Measurements from ENCODE around the gene STEAP1. TPM values are rescaled to one million over a fixed set of nuclear protein-coding genes. Genes with fewer than 3 reads are reported as not detected.
"Not testable (repeated sequence)": the region's sequence is repeated elsewhere in the genome, so short reads cannot be mapped to it uniquely, and the experiment has no call there.

Gene STEAP1
- total and polyA plus RNA-seq, 9 donors, result 4.8 to 15.5 (median 10.5) TPM

GRCh38 chr7:90180649-90181048 is 26.4 kb downstream of the STEAP1 start:
- intact Hi-C loops (cut with DNase I), result no loop called here
- TF ChIP-seq CTCF (IDR thresholded peaks at IDR 0.05) (no peak), POLR2A (IDR thresholded peaks at IDR 0.05) (no peak), EP300 (IDR thresholded peaks at IDR 0.05) (no peak)

GRCh38 chr7:90181485-90181884 is 27.2 kb downstream of the STEAP1 start:
- intact Hi-C loops (cut with DNase I), result no loop called here
- H3K36me3 ChIP-seq, result no peaks in the 10 kb centered on the region
- no peak for DNase-seq

More at GRCh38 chr7:90180649-90181048, 26.4 kb downstream of the STEAP1 start:
- Histone ChIP-seq H3K4me1 (ENCODE audit: insufficient read depth) (no peaks in the 10 kb centered on the region), H3K4me3 (no peak overlapping the region), H3K27me3 (no peaks in the 10 kb centered on the region), H3K36me3 (no peaks in the 10 kb centered on the region), H3K9me3 (no peaks in the 10 kb centered on the region), H3K27ac (no peak overlapping the region)
- no peak for DNase-seq

GRCh38 chr7:90186290-90186689 is 32.0 kb downstream of the STEAP1 start:
- H3K36me3 ChIP-seq; H3K27ac ChIP-seq; H3K4me1 ChIP-seq (ENCODE audit: insufficient read depth); H3K27me3 ChIP-seq; H3K9me3 ChIP-seq; intact Hi-C loops (cut with DNase I); DNase-seq; H3K4me3 ChIP-seq: not testable (repeated sequence)
- 73 to 74% (median 73%) methylated on average over 4 of the region's 4 CpGs for whole genome bisulfite sequencing, 3 donors

More at GRCh38 chr7:90181485-90181884, 27.2 kb downstream of the STEAP1 start:
- TF ChIP-seq POLR2A (IDR thresholded peaks at IDR 0.05) (no peak), CTCF (IDR thresholded peaks at IDR 0.05) (no peak), EP300 (IDR thresholded peaks at IDR 0.05) (no peak)
- Histone ChIP-seq H3K4me1 (ENCODE audit: insufficient read depth) (no peaks in the 10 kb centered on the region), H3K9me3 (no peaks in the 10 kb centered on the region), H3K4me3 (no peak overlapping the region), H3K27ac (no peak overlapping the region), H3K27me3 (no peaks in the 10 kb centered on the region)

- intact Hi-C loops (cut with DNase I), result no loop called here
- H3K27me3 ChIP-seq, result no peaks in the 10 kb centered on the region
- H3K9me3 ChIP-seq, result peaks cover 0 to 3% of the 10 kb centered on the region in 2 donors
- H3K4me3 ChIP-seq, result no peak overlapping the region
- H3K4me1 ChIP-seq (ENCODE audit: insufficient read depth), result no peaks in the 10 kb centered on the region
- H3K27ac ChIP-seq, result no peak overlapping the region
- H3K36me3 ChIP-seq, result no peaks in the 10 kb centered on the region
- TF ChIP-seq EP300 (IDR thresholded peaks at IDR 0.05) (no peak), POLR2A (IDR thresholded peaks at IDR 0.05) (no peak), CTCF (IDR thresholded peaks at IDR 0.05) (no peak)
- no peak for DNase-seq
These were observed 33.3 kb downstream of the STEAP1 start for GRCh38 chr7:90187507-90188050.

GRCh38 chr7:90188281-90188680 is 34.0 kb downstream of the STEAP1 start:
- H3K9me3 ChIP-seq, result peaks cover 0 to 3% of the 10 kb centered on the region in 2 donors
- no peak overlapping the region for H3K4me3 ChIP-seq
- no peaks in the 10 kb centered on the region for H3K27me3 ChIP-seq
- H3K36me3 ChIP-seq, result no peaks in the 10 kb centered on the region
- intact Hi-C loops (cut with DNase I), result no loop called here
- H3K27ac ChIP-seq, result no peak overlapping the region
- DNase-seq, result no peak
- 65 to 75% (median 74%) methylated on average over 2 of the region's 2 CpGs for WGBS, 3 donors
- H3K4me1 ChIP-seq (ENCODE audit: insufficient read depth), result no peaks in the 10 kb centered on the region
- TF ChIP-seq POLR2A (IDR thresholded peaks at IDR 0.05) (no peak), CTCF (IDR thresholded peaks at IDR 0.05) (no peak), EP300 (IDR thresholded peaks at IDR 0.05) (no peak)
